T-cell (primary cell): ENCODE results near the gene SSBP4. TPM values are rescaled to one million over a fixed set of nuclear protein-coding genes. Genes with fewer than 3 reads are reported as not detected.

ENCODE experiments used
- ATAC-seq, 4 experiments: fragments of 200-7000 bp in 3 of 4; fragments of 150-1000 bp in 1 of 4; cut with Tn5 transposase; replicated peaks in 1 of 4; 1 replicate in 3 of 4; 2 replicates in 1 of 4; pipeline ENCODE4 v1.10.0; 2021; ENCODE audit warnings: moderate library complexity in 3 of 4, mild to moderate bottlenecking in 2 of 4, moderate number of reproducible peaks in 1 of 4
- CTCF ChIA-PET, 2 donors: fragments of 300-600 bp; sonication (Branson Sonifier 250); formaldehyde crosslinking; loops; one replicate each; lab custom pipeline; 2022; ENCODE audit warnings: antibody characterized with exemption in 2 of 2; lab: Charles Lee
- POLR2A ChIA-PET, 2 donors: fragments of 300-600 bp; sonication (Branson Sonifier 250); formaldehyde crosslinking; loops; one replicate each; lab custom pipeline; 2022; ENCODE audit warnings: antibody characterized with exemption in 2 of 2; lab: Charles Lee
- DNase-seq, 35 experiments: peaks; one replicate each; pipeline versions ENCODE4 v3.0.0 to v3.0.0-alpha.2; 2013 to 2023
- H3K27ac ChIP-seq: one replicate; pipeline ENCODE4 v1.5.1; 2013; ENCODE audit warnings: low read length
- H3K27me3 ChIP-seq, 2 experiments: replicated peaks in 1 of 2; 1 replicate in 1 of 2; 2 replicates in 1 of 2; pipeline versions ENCODE4 v1.6.1 to v1.7.0; 2013; ENCODE audit warnings: low read length in 1 of 2, mixed read lengths in 1 of 2; ENCODE audit not compliant: control insufficient read depth in 2 of 2, insufficient read depth in 2 of 2; ENCODE audit errors: extremely low read depth in 1 of 2
- H3K36me3 ChIP-seq, 2 donors: 1 replicate in 1 of 2; 2 replicates in 1 of 2; pipeline versions ENCODE4 v1.6.1 to v1.7.0; 2013; ENCODE audit warnings: low read length in 1 of 2; ENCODE audit not compliant: control insufficient read depth in 2 of 2, insufficient read depth in 1 of 2; ENCODE audit errors: extremely low read depth in 1 of 2
- H3K4me1 ChIP-seq, 2 experiments: 1 replicate in 1 of 2; 2 replicates in 1 of 2; pipeline versions ENCODE4 v1.6.1 to v1.7.0; 2013; ENCODE audit warnings: low read length in 2 of 2, mixed read lengths in 1 of 2; ENCODE audit not compliant: insufficient read depth in 2 of 2, control insufficient read depth in 1 of 2; ENCODE audit errors: extremely low read depth in 1 of 2
- H3K4me3 ChIP-seq, 2 donors: 1 replicate in 1 of 2; 2 replicates in 1 of 2; pipeline versions ENCODE4 v1.5.1 to v1.7.0; 2013; ENCODE audit warnings: mild to moderate bottlenecking in 2 of 2, low read length in 1 of 2, moderate library complexity in 1 of 2; ENCODE audit not compliant: control insufficient read depth in 1 of 2; ENCODE audit errors: extremely low read depth in 1 of 2
- H3K9me3 ChIP-seq: 2 replicates; pipeline ENCODE4 v1.7.0; 2013
- H3K27ac Mint-ChIP-seq, 2 donors: one replicate each; pipeline ENCODE4 v1.8.0; 2020 to 2021; ENCODE audit warnings: mild to moderate bottlenecking in 2 of 2, mixed read lengths in 2 of 2
- H3K27me3 Mint-ChIP-seq, 2 donors: one replicate each; pipeline ENCODE4 v1.8.0; 2021 to 2022; ENCODE audit warnings: mixed read lengths in 2 of 2
- H3K36me3 Mint-ChIP-seq: one replicate; pipeline ENCODE4 v1.8.0; 2021; ENCODE audit warnings: mixed read lengths
- H3K4me1 Mint-ChIP-seq, 3 donors: one replicate each; pipeline ENCODE4 v1.8.0; 2020 to 2022; ENCODE audit warnings: mixed read lengths in 3 of 3, mild to moderate bottlenecking in 1 of 3
- H3K4me3 Mint-ChIP-seq, 3 donors: one replicate each; pipeline ENCODE4 v1.8.0; 2020 to 2022; ENCODE audit warnings: mild to moderate bottlenecking in 3 of 3, mixed read lengths in 3 of 3, moderate library complexity in 3 of 3
- H3K9me3 Mint-ChIP-seq, 3 donors: one replicate each; pipeline ENCODE4 v1.8.0; 2020 to 2022; ENCODE audit warnings: mixed read lengths in 3 of 3
- WGBS: methylation state at CpG from one replicate; pipeline ENCODE4 v1.1.5; 2013; ENCODE audit warnings: missing lambda C conversion rate; ENCODE audit not compliant: insufficient coverage; 5-methylcytosine and 5-hydroxymethylcytosine counted together
- total RNA-seq, 35 experiments: library from RNA in 6 of 35; stranded (reverse) in 6 of 35; fragments of 120-200 nt in 1 of 35; gene quantifications; one replicate each; pipeline versions ENCODE4 v1.2.1 to v1.2.4 and lab custom pipeline; 2013 to 2026

Gene SSBP4
- total RNA-seq, 5 donors from 2014 or later (not counting 1 experiment from before 2014, with no cell fraction given): 71.3 to 127 (median 102) TPM

GRCh38 chr19:18422530-18423191 lies 3.5 kb downstream of the SSBP4 start:
- no peaks in the 10 kb centered on the region for H3K9me3 ChIP-seq
- H3K9me3 Mint-ChIP-seq: no peaks in the 10 kb centered on the region
- peak overlapping the region; percentile 68 for H3K27ac ChIP-seq
- ATAC-seq (peak in 3 of 4 experiments; percentile 15 to 21 (median 17)), DNase-seq (peak in 3 of 35 experiments; percentile 24 to 63 (median 39))
- H3K27me3 Mint-ChIP-seq: peaks cover 6 to 10% of the 10 kb centered on the region in 2 donors
- H3K27ac Mint-ChIP-seq: peak overlapping the region; percentile 90 to 95
- peaks cover 0 to 13% of the 10 kb centered on the region in 2 experiments for H3K27me3 ChIP-seq
- peak overlapping the region; percentile 31 to 89 (median 60) for H3K4me3 Mint-ChIP-seq
- peaks cover 60 to 76% (median 64%) of the 10 kb centered on the region in 3 donors for H3K4me1 Mint-ChIP-seq
- POLR2A ChIA-PET: interaction anchor here in 1 of 2 donors (0.6 kb wide), 1 partner anchor 18 kb away, joined by 4 read pairs; no protein-coding TSS in a partner anchor
- CTCF ChIA-PET: interaction anchor here (0.5 to 0.9 kb wide), 3 partner anchors 10 to 256 kb away, joined by 3 to 9 read pairs (median 4); no protein-coding TSS in a partner anchor
- no peaks in the 10 kb centered on the region for H3K36me3 Mint-ChIP-seq
- H3K36me3 ChIP-seq: no peaks in the 10 kb centered on the region
- peak overlapping the region; percentile 17 to 40 for H3K4me3 ChIP-seq
- peaks cover 38 to 94% of the 10 kb centered on the region in 2 experiments for H3K4me1 ChIP-seq
- WGBS: 22% methylated on average over 13 of the region's 14 CpGs

GRCh38 chr19:18423258-18424020 lies 4.2 kb downstream of the SSBP4 start:
- H3K4me1 ChIP-seq: peaks cover 30 to 94% of the 10 kb centered on the region in 2 experiments

DNA sequence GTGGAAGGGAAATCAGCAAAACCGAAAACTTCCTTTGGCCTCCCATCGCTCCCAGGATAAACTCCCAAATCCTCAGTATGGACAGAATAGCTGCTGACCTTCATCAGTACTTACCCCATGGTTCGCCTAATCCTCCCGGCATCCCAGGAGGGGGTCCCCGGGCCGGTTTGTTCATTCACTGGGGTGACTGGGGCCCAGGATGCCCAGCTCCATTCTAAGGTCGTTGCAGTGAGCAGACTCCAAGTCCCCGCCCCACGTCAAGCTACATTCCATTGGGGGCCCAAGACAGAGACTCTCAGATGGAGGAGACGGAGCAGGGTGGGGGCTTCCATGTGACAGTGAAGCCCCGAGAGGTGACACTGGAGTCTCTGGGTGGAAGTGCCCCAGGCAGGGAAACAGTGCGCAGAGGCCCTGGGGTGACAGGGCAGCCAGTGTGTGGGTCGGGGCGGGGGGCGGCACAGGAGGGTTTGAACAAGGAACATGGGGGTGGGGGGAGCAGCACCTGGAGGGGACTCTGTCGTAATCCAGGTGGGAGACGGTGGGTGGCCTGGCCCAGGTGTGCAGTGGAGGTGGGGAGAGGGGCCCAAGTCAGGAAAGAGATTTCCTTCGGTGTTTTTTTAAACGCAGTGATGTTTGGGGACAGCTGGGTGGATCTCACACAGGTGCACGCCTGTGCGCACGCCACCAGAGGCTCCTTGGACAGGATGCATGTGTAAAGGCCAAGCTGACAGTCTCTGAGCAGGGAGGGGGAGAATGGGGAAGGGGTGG lies 5.1 kb downstream of the SSBP4 start:
- WGBS: 74% methylated on average over 20 of the region's 22 CpGs

More at GRCh38 chr19:18423258-18424020, 4.2 kb downstream of the SSBP4 start:
- DNase-seq (peak in 1 of 35 experiments; percentile 7), ATAC-seq (no peak)
- Mint-ChIP-seq H3K4me3 (peak overlapping the region; percentile 31 to 89 (median 60)), H3K9me3 (no peaks in the 10 kb centered on the region), H3K27me3 (peaks cover 0 to 3% of the 10 kb centered on the region in 2 donors), H3K4me1 (peaks cover 53 to 71% (median 56%) of the 10 kb centered on the region in 3 donors), H3K36me3 (no peaks in the 10 kb centered on the region), H3K27ac (peak overlapping the region; percentile 82 to 95)
- peaks cover 0 to 5% of the 10 kb centered on the region in 2 experiments for H3K27me3 ChIP-seq
- ChIA-PET CTCF (no interaction called here), POLR2A (no interaction called here)
- H3K27ac ChIP-seq: peak overlapping the region; percentile 68
- H3K36me3 ChIP-seq: no peaks in the 10 kb centered on the region
- H3K9me3 ChIP-seq: no peaks in the 10 kb centered on the region
- no peak overlapping the region for H3K4me3 ChIP-seq
- 86% methylated on average over 16 of the region's 21 CpGs for WGBS

GRCh38 chr19:18424890-18425514 lies 5.8 kb downstream of the SSBP4 start:
- peaks cover 46 to 73% (median 56%) of the 10 kb centered on the region in 3 donors for H3K4me1 Mint-ChIP-seq
- ChIA-PET CTCF (no interaction called here), POLR2A (no interaction called here)
- no peak overlapping the region for H3K4me3 Mint-ChIP-seq
- H3K9me3 ChIP-seq: no peaks in the 10 kb centered on the region
- no peak overlapping the region for H3K4me3 ChIP-seq
- ATAC-seq (no peak), DNase-seq (no peak)
- H3K36me3 Mint-ChIP-seq: no peaks in the 10 kb centered on the region
- no peaks in the 10 kb centered on the region for H3K27me3 Mint-ChIP-seq
- peak overlapping the region; percentile 16 to 80 for H3K27ac Mint-ChIP-seq
- H3K4me1 ChIP-seq: peaks cover 30 to 98% of the 10 kb centered on the region in 2 experiments
- H3K36me3 ChIP-seq: no peaks in the 10 kb centered on the region
- no peaks in the 10 kb centered on the region for H3K27me3 ChIP-seq
- H3K9me3 Mint-ChIP-seq: no peaks in the 10 kb centered on the region
- WGBS: 83% methylated on average over 7 of the region's 17 CpGs
- H3K27ac ChIP-seq: no peak overlapping the region

More for the DNA sequence above, 5.1 kb downstream of the SSBP4 start:
- ChIA-PET POLR2A (no interaction called here), CTCF (no interaction called here)
- no peaks in the 10 kb centered on the region for H3K9me3 ChIP-seq
- Mint-ChIP-seq H3K4me3 (peak overlapping the region in 1 of 3 donors; percentile 20), H3K27me3 (no peaks in the 10 kb centered on the region), H3K36me3 (no peaks in the 10 kb centered on the region), H3K9me3 (no peaks in the 10 kb centered on the region), H3K27ac (peak overlapping the region; percentile 82 to 95), H3K4me1 (peaks cover 47 to 68% (median 51%) of the 10 kb centered on the region in 3 donors)
- H3K27ac ChIP-seq: peak overlapping the region; percentile 44
- DNase-seq (no peak), ATAC-seq (no peak)
- H3K4me3 ChIP-seq: no peak overlapping the region
- H3K4me1 ChIP-seq: peaks cover 26 to 94% of the 10 kb centered on the region in 2 experiments
- no peaks in the 10 kb centered on the region for H3K36me3 ChIP-seq
- H3K27me3 ChIP-seq: no peaks in the 10 kb centered on the region

DNA sequence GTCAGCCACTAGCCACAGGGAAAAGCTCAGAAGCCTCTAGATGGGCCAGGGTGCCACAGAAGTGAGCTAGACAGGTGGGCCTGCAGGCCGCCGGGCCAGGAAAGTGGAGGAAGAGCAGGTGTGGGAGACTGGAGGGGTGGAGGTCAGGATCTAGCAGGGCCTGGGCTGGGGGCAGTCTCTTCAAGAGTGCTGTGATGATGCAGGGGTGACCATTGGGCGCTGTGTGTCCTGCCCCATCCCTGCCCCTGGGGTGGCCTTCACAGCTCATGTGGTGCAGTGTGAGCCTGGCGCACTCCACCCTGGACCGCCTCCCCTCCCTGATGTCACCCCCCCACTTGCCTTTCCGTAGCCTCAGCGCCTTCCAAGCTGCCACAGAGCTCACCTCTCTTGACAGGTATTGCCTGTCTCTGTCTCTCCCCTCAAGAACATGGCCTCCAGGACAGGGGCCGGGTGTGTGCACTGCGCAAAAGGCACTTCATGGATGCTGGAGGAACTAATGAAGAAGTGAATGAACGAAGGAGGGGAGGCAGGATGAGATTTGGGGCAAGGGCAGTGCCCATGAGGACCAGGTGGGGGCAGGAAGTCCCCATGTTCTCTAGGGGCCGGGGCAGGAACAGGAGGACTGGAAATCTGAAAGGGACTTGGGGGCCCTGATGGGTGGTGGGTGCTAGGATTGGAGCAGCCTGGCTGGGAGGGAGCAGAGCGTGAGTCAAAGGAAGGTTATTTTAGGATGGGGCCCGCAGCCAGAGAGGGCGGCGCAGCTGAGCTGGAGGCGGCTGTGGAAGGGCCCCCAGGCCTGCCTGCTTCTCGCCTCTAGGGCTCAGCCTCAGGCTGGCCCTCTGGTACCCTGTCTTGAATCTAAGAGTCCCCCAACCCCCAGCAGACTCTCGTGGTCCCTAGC lies 6.6 kb downstream of the SSBP4 start:
- ChIA-PET POLR2A (no interaction called here), CTCF (no interaction called here)
- Histone ChIP-seq H3K4me3 (no peak overlapping the region), H3K4me1 (peaks cover 35 to 98% of the 10 kb centered on the region in 2 experiments), H3K27ac (peak overlapping the region; percentile 88), H3K36me3 (peaks cover 0 to 4% of the 10 kb centered on the region in 2 donors), H3K9me3 (no peaks in the 10 kb centered on the region), H3K27me3 (no peaks in the 10 kb centered on the region)
- Mint-ChIP-seq H3K9me3 (no peaks in the 10 kb centered on the region), H3K36me3 (no peaks in the 10 kb centered on the region), H3K27me3 (no peaks in the 10 kb centered on the region), H3K4me3 (peak overlapping the region in 1 of 3 donors; percentile 12), H3K4me1 (peaks cover 40 to 70% (median 52%) of the 10 kb centered on the region in 3 donors), H3K27ac (peak overlapping the region; percentile 80 to 83)
- DNase-seq (no peak), ATAC-seq (no peak)
- WGBS: 85% methylated on average over 13 of the region's 18 CpGs
